Mononuclear cell (primary cell): ENCODE measurements around the gene DIRAS1. TPM values are rescaled to one million over a fixed set of nuclear protein-coding genes. Genes with fewer than 3 reads are reported as not detected.

ENCODE experiments used
- H3K27me3 ChIP-seq: 2 replicates; pipeline ENCODE4 v1.6.0; 2011; ENCODE audit warnings: low read length, control low read depth; ENCODE audit not compliant: insufficient read depth
- H3K4me1 ChIP-seq: 2 replicates; pipeline ENCODE4 v1.5.1; 2011; ENCODE audit warnings: mild to moderate bottlenecking, low read length, control low read depth; ENCODE audit not compliant: insufficient read depth
- H3K4me3 ChIP-seq: 2 replicates; pipeline ENCODE4 v1.5.1; 2011; ENCODE audit warnings: mild to moderate bottlenecking, low read length, moderate library complexity
- H3K9me3 ChIP-seq: 2 replicates; pipeline ENCODE4 v1.5.1; 2011; ENCODE audit warnings: low read depth, mild to moderate bottlenecking, control low read depth, low read length
- total RNA-seq: library from RNA; depleted of rRNA; stranded (reverse); fragments of >200 nt; gene quantifications from one replicate; pipeline ENCODE4 v1.2.3, GENCODE V29; 2012

Gene DIRAS1, protein sequence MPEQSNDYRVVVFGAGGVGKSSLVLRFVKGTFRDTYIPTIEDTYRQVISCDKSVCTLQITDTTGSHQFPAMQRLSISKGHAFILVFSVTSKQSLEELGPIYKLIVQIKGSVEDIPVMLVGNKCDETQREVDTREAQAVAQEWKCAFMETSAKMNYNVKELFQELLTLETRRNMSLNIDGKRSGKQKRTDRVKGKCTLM
- 1.2 TPM for total RNA-seq

DNA sequence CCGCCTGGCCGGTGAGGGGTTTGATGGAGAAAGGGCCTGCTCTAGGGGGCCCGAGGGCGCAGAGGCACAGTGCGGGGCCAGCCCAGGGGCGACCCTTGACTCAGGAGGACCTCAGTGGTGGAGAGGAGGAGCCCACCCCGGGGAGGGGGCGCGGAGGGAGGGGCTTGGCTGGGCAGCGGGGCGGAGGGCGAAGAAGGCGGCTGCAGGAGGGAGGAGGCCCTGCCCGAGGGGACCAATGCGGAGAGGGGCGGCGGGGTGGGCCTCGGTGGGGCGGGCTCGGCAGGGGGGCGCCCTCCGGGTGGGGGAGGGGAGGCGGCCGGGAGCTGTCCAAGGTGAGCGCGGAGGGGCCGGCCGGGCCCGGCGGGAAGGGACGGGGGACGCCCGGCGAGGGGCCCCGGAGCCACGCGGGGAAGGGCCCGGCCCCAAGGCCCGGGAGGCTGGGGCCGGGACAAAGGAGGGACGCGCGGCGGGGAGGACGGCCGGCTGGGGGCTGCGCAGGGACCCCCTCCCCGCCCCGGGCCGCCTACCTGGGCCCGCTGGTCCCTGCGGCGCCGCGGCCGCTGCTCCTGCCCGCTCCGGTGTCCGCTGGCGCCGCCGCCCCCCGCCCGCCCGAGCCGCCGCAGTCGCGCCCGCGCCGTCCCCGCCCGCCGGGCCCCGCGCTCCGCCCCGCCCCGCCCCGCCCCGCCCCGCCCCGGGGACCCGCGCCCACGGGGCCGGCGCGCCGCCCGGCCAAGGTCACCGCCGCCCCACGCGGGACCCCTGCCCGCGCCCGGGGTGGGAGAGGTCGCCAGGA is at the start of gene DIRAS1:
Gene DIRAS1 (minus strand): TSS at position 596 of the 793 bp plus-strand sequence. CDS start 3,566 bp downstream, outside the sequence.
- Histone ChIP-seq H3K4me1 (peaks cover 11% of the 10 kb centered on the region), H3K27me3 (peaks cover 4% of the 10 kb centered on the region), H3K4me3 (no peak within 1 kb of the TSS), H3K9me3 (no peaks in the 10 kb centered on the region)

DNA sequence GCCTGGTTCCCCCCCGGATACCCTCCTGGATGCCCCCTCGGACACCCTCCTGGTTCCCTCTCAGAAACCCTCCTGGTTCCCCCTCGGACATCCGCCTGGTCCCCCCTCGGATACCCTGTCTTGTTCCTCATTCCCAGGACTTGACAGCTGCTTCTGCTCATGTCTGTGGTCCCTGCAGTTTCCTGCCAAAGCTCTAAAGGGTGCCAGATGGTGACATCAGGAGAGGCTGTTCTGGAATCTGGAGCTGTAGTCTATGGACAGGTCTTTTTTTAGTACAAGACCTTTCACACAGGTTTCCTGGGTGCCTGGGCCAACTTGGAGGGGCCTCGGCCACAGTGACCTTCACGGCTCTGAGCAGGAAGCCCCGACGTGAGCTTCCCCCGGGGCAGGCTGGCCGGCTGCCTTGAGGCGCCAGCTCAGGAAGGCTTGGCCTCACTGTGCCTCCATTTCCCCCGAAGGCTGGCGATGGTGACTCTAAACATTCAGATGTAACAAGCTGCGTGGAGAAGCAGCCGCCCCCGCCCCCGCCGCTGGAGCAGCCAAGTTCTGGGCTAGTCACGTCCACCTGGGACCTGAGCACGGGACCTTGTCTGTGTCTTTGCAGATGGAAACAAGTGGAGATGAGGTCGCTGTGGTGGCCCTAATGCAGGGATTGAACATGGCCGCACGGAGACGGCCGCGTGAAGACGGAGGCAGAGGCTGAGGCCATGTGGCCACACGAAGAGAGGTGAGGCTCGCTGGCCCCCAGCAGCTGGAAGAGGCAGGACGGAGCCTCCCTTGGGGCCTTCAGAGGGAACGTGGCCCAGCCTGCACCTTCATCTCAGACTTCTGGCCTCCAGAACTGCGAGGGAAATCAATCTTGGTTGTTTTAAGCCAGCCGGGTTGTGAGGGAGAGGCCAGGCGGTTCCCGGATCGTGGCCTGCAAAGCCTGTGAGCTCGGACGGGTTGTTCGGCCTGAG is 49.2 kb upstream of the DIRAS1 start:
- H3K4me1 ChIP-seq: peaks cover 18% of the 10 kb centered on the region
- H3K27me3 ChIP-seq: no peaks in the 10 kb centered on the region
- no peak overlapping the region for H3K4me3 ChIP-seq
- H3K9me3 ChIP-seq: no peaks in the 10 kb centered on the region

DNA sequence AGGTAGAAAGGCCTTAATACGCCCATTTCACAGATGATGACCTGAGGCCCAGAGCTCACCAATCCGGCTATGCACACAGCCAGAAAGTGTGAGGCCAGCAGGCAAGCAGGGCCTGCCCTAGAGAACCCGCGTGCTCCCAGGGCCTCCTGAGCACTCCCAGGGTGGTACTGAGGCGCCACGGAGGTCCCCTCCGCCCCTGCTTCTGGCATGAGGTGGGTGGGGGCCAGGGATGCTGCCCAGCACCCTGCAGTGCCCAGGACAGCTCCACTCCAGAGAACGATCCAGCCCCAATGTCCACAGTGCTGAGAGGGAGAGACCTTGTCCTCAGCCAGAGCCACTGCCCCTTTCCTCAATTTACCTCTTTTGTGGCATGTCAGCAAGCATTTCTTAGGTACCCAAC is 48.0 kb upstream of the DIRAS1 start:
- no peaks in the 10 kb centered on the region for H3K27me3 ChIP-seq
- H3K9me3 ChIP-seq: no peaks in the 10 kb centered on the region
- no peak overlapping the region for H3K4me3 ChIP-seq
- H3K4me1 ChIP-seq: peaks cover 9% of the 10 kb centered on the region

DNA sequence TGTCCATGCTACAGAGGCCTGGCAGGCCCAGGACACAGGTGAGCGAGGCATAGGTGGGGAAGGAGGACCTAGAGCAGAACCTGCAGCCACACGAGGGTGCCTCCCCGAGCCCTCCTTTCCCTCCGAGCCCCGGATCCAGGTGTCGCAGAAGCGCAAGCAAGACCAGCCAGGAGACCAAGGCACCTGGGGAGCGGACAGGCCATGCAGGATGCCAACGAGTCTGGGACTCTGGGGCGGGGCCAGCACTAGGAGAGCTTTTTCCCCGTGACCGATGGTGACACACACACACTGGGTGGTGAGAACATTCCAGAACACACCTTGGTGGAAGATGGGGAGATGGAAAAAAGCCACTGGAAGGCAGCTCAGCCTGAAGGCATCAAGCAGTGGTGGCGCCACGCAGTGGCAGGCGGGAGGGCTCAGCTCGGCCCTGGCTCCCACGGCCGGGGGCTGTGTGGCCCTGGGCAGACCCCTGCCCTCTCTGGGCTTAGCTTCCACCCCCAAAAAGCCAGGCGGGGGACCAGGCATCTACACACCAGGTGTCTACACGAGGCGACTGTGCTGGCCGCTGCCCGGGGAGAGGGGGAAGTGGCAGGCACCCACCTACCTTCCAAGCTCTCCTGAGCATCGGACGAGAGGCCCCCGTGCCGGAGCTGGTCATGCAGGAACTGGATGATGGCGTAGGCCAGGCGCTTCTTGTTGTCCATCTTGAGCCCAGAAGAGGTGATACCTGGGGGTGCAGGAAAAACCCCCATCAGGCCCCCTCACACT is 47.4 kb upstream of the DIRAS1 start:
- no peaks in the 10 kb centered on the region for H3K9me3 ChIP-seq
- no peaks in the 10 kb centered on the region for H3K27me3 ChIP-seq
- no peak overlapping the region for H3K4me3 ChIP-seq
- peaks cover 9% of the 10 kb centered on the region for H3K4me1 ChIP-seq

DNA sequence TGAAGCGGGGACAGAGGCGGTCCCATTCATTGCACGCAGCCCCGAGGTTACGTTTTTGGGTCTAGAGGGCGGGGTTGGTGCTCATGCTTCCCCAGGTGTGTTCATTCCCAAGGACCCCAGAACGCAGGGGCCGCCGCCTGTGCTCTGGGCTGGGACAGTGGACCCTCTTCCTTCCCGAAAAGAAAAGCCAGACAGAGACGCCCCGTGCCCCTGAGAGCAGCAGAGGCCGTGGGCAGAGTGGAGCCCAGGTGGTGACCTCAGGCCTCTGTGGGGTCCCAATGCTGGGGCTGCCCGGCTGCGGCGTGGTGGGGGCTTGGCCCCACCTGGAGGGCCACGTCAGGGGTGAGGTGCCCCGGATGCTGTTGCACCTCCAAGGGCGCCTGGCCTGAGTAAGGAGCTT is 46.5 kb upstream of the DIRAS1 start:
- no peaks in the 10 kb centered on the region for H3K27me3 ChIP-seq
- H3K4me1 ChIP-seq: peaks cover 9% of the 10 kb centered on the region
- no peak overlapping the region for H3K4me3 ChIP-seq
- H3K9me3 ChIP-seq: no peaks in the 10 kb centered on the region

DNA sequence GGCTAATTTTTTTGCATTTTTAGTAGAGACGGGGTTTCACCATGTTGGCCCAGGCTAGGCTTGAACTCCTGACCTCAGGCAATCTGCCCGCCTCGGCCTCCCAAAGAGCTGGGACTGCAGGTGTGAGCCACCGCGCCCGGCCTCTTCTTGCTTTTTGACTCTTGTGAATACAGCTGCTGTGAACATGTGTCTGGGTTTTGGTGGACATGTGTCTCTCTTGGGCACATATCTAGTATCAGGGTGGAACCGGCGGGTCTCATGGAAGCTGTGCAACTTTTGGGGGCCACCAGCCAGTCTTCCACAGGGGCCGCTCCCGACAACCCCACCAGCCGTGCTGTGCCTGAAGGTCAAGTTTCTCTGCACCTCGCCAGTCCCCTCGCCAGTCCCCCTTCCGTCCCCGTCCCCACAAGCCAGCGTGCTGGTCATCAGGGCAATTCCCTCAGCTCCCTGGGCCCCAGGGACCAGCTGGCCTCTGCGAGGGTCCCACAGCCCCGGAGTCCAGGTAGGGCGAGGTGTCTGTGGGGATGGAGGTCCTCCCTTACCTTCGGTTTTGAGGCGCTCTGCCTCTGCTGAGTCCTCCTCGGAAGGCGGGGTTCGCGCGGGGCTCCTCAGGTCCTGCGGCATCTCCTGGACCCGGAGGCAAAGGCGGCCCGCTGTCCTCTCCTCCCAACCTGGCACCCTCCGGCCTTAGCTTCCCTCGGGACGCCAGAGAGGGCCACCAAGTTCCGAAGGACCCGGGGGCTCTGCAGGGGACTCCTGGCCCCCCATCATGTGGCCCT is 45.6 kb upstream of the DIRAS1 start:
- Histone ChIP-seq H3K27me3 (no peaks in the 10 kb centered on the region), H3K4me1 (peaks cover 9% of the 10 kb centered on the region), H3K4me3 (no peak overlapping the region), H3K9me3 (no peaks in the 10 kb centered on the region)

DNA sequence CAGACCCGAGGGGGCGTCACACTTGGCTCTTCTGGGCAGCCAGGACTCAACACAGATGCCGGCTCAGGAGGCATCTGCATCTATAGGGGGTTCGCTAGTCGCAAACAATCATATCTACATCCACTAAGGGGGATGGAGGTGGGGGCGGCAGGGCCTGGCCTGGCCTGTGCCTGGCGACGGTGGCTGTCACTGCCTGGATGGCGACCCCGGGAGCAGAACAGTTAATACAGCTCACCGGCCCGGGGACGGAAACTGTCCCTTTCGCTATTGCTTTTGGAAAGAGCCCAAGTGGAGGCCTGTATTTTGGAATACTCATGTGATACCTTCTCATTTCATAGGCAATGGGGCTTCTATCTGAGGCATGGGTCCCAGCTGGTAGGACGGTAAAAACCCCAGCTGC is 44.2 kb upstream of the DIRAS1 start:
- Histone ChIP-seq H3K4me3 (no peak overlapping the region), H3K27me3 (no peaks in the 10 kb centered on the region), H3K4me1 (peaks cover 5% of the 10 kb centered on the region), H3K9me3 (no peaks in the 10 kb centered on the region)

DNA sequence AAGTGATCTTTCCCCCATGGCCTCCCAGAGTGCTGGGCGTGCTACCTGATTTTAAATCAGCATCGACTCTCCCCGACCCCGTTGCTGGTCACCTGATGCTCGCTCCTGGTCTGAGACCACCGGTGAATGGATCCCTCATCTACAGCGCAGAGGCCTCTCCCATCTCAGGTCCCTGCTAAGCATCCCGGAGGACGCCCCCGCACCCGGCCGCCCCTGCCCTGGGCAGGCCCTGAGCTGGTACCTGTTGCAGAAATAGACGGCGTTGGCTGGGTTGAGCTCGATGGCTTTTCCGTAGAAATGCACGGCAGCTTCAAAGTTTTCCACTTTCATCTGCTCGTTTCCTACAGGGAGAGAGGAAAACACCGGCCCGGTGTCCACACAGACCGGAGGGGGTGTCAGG is 43.8 kb upstream of the DIRAS1 start:
- no peaks in the 10 kb centered on the region for H3K9me3 ChIP-seq
- H3K4me3 ChIP-seq: no peak overlapping the region
- peaks cover under 1% of the 10 kb centered on the region for H3K4me1 ChIP-seq
- H3K27me3 ChIP-seq: no peaks in the 10 kb centered on the region

DNA sequence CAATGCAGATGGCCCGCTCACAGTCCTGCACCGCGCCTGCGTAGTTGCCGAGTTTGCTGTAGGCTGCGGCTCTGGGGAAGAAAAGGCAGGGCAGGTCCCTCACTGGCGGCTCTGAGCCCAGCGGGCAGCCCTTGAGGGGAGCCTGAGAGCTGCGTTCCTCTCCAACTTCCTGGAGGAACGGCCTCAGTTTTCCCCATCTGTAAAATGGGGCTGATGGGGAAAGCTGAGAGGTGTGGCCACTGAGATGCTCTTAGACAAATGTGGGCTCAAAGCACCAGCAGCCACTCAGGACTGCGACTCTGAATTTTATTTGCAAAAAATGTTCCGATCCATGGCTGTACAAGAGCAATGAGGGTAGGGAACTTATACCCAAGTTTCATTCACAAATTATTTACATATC is 42.5 kb upstream of the DIRAS1 start:
- Histone ChIP-seq H3K27me3 (no peaks in the 10 kb centered on the region), H3K4me1 (no peaks in the 10 kb centered on the region), H3K9me3 (no peaks in the 10 kb centered on the region), H3K4me3 (no peak overlapping the region)

DNA sequence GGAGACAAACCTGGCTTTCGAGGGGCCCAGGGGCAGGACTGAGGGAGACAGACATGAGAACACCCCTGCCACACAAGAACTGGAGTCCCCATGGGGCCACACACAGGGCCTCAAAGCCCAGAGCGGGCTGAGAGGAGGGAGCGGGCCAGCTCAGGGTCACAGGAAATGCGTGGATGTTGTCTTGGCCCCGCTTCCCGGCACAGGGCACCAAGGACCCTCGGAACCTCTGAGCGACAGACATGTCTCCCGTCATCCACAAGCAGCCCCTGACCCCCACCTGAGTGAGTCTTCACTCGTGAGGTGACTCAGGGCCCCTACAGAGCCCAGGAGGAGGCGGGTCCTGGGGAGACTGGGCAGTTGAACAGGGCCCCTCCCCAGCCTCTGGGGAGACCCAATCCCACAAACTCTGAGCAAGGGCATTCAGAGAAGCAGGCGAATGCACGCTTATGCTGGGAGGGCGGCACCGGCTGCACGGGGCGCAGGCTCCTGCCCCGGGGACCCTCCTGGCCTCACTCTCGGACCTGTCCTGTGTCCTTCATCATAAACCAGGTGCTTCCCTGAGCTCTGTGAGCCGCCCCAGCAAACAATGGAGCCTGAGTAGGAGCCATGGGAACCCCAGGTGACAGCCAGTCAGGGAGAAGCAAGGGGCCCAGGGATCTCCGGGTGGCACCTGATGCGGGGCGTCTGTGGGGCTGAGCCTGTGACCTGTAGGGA is 41.8 kb upstream of the DIRAS1 start:
- Histone ChIP-seq H3K27me3 (no peaks in the 10 kb centered on the region), H3K4me3 (no peak overlapping the region)

DNA sequence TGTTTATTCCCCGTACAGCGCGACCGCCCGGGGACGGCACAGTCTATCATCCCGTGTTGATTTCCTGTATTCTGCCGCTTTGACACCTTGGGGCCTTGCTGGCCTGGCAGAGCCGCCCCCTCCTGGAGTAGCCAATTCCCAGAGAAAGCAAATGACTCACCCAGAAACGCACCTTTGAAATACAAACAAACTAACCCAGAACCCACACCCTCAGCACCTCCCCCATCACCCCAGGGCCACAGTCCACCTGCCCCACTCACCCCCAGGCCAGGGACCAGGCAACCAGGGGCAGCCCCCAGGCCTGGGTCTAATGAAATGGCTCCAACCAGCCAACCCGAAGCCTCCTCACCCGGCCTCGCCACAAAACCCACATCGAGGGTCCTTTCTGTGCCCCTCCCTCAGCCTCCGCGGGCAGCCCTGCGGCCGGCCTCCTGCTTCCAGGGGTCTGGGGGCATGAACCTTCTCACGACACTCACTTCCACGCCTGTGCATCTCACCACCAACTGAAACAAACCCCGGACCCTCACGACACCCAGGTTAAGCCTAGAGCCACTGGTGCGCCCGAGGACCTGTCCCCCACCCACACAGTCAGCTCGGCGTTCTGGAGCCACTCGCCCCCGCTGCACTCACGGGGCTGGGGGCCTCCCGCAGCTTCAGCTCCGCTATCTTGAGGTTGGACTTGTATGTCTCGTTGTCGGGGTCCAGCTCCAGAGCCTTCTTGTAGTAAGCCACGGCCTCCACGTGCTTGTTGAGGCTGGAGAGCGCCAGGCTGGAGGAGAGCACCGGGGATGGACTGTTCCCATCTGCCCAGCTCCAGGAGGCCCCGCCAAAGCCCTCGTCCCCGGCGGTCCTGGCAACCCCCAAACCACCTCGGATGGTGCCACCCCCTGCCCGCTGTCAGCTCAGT is 41.0 kb upstream of the DIRAS1 start:
- Histone ChIP-seq H3K4me3 (no peak overlapping the region), H3K4me1 (no peaks in the 10 kb centered on the region), H3K9me3 (no peaks in the 10 kb centered on the region), H3K27me3 (no peaks in the 10 kb centered on the region)

More for the DNA sequence above, 41.8 kb upstream of the DIRAS1 start:
- H3K9me3 ChIP-seq: no peaks in the 10 kb centered on the region
- H3K4me1 ChIP-seq: no peaks in the 10 kb centered on the region

DNA sequence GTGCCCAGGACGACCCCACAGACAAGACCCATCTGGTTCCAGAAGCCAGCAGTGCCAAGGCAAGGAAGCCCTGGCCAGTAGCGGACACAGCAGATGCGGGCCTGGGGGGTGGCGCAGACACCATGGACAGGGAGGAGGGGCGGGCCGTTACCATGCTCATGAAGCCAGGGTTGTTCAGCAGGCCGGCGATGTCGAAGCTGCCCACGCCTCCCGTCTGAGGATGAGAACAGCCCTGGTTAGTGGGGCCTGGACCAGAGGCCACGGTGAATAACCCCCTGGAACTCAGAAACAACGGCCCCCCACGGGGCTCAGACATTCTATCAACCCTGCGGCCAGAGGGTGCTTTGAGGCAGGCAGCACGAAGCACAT is 40.1 kb upstream of the DIRAS1 start:
- Histone ChIP-seq H3K9me3 (no peaks in the 10 kb centered on the region), H3K4me1 (no peaks in the 10 kb centered on the region), H3K27me3 (no peaks in the 10 kb centered on the region), H3K4me3 (no peak overlapping the region)

DNA sequence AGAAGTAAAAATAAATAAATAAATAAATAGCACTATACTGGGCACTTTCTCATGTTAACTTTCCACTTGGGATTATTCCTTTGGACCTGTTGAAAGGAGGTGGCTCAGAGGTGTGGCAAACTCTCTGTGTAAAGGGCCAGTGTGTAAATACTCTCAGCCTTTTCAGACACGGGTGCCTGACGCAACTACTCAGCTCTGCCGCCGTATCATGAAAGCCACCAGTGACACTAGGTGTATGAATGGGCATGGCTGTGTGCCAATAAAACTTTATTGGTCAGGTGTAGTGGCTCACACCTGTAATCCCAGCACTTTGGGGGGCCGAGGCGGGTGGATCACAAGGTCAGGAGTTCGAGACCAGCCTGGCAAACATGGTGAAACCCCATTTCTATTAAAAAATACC is 38.8 kb upstream of the DIRAS1 start:
- no peaks in the 10 kb centered on the region for H3K4me1 ChIP-seq
- no peaks in the 10 kb centered on the region for H3K9me3 ChIP-seq
- H3K27me3 ChIP-seq: no peaks in the 10 kb centered on the region
- H3K4me3 ChIP-seq: no peak overlapping the region
